ENCODE results near the gene NUDT17.
A peak's percentile ranks its signal among the peaks of the same experiment; 100 is the strongest.

NUDT17 gene

DNA sequence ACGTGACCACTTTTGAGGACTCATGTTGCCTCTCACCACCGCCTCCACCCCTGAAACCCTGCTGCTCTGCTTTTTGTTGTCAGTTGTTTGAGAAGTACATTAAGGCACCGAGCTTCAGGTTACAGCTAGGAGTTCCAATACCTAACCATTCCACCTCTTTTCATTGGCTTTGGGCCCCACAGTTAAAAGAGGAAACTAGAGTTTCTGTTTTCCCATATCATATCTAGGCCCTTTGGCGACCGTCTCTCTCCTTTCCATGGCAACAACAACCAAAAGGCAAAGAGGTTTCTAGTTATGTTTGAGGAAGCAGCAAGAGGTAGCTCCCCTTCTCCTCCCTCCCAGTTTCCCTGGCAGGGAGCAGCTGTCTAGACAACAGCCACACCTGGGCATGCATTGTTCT is 34.3 kb downstream of the NUDT17 start:
- no peaks in the 10 kb centered on the region for H3K9me2 ChIP-seq (replicated peaks; ENCODE audit: insufficient read depth, low read length)
- H3K36me3 ChIP-seq (ENCODE audit: low read length): no peaks in the 10 kb centered on the region
- H3K27ac ChIP-seq (ENCODE audit: low read depth, low read length): no peak overlapping the region
- H3F3A ChIP-seq (ENCODE audit: insufficient read depth): no peaks in the 10 kb centered on the region
- no peak overlapping the region for H2AFZ ChIP-seq (ENCODE audit: low read depth, low read length, severe bottlenecking)
- no peaks in the 10 kb centered on the region for H3K27me3 ChIP-seq (ENCODE audit: low read length)
- H3K4me3 ChIP-seq (ENCODE audit: insufficient read depth, low read length, poor library complexity, severe bottlenecking): no peak overlapping the region
- no peak overlapping the region for H3K4me2 ChIP-seq (ENCODE audit: low read depth, low read length, poor library complexity, severe bottlenecking)
- H3K79me2 ChIP-seq (ENCODE audit: insufficient read depth, low read length): no peaks in the 10 kb centered on the region
- TF ChIP-seq CTCF (IDR thresholded peaks at IDR 0.05; ENCODE audit: insufficient read depth, low read length, poor library complexity, severe bottlenecking) (no peak), EZH2phosphoT487 (conservative IDR thresholded peaks at IDR 0.05; ENCODE audit: low read length) (no peak)
- no peak overlapping the region for H3K9ac ChIP-seq (ENCODE audit: low read length)
- H4K20me1 ChIP-seq (ENCODE audit: low read depth, low read length): no peaks in the 10 kb centered on the region
- H3K9me3 ChIP-seq (ENCODE audit: insufficient read depth, low read length): no peaks in the 10 kb centered on the region

DNA sequence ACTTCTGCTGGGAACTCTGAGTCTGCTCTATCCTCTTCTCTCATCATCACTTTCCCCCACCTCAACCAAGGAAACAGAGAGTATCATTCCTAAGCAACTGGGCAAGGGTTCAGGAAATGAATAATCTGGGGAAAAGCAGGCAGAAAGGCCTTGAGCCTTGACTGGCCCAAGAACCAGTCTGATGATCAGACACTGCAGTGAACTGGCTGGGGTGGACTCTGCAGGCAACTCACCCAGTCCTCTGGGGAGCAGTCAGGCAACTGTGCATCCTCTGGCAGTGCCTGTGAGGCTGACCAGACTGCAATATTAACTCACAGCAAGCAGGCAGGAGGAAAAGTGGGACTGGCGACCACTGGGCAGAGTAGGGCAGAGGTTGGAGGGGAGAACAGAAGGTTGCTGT is 39.2 kb downstream of the NUDT17 start:
- TF ChIP-seq EZH2phosphoT487 (conservative IDR thresholded peaks at IDR 0.05; ENCODE audit: low read length) (no peak), CTCF (IDR thresholded peaks at IDR 0.05; ENCODE audit: insufficient read depth, low read length, poor library complexity, severe bottlenecking) (no peak)
- H3K4me2 ChIP-seq (ENCODE audit: low read depth, low read length, poor library complexity, severe bottlenecking): no peak overlapping the region

DNA sequence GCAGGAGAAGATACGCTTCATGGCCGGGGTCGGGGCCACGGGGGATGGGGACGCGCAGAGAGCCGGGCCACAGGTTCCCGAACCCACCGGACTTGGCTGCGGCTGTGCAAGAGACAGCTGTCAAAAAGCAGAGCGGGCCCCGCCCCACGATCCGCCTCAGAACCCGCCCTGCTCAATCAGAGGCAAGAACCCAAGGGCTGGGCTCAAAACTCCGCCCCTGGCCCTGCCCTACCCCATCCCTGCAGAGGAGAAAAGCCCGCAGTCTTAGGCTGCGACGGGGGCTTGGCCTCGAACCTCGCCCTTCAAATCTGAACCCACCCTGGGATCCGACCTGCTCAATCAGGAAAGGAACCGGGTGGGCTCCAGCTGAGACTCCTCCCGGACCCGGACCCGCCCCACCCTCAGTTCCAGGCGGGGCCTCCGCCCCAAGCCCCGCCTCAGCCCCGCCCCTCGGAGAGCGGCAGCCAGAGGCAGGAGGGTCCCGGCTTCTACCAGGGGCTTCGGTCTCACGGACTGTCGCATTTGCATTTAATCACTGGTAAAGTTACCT is 40.4 kb downstream of the NUDT17 start, which contains the start of gene ANKRD35:
TSS of gene ANKRD35 (minus strand) at position 129 of the 550 bp plus-strand sequence. CDS start at position 21, 108 bp downstream.
- peak within 1 kb of the TSS; percentile 24; the same call in 1 of the 2 replicates for H3K9ac ChIP-seq (ENCODE audit: low read length)
- TF ChIP-seq EZH2phosphoT487 (conservative IDR thresholded peaks at IDR 0.05; ENCODE audit: low read length): no peak
- no peak for TF ChIP-seq CTCF (IDR thresholded peaks at IDR 0.05; ENCODE audit: insufficient read depth, low read length, poor library complexity, severe bottlenecking)
- H3K27ac ChIP-seq (ENCODE audit: low read depth, low read length): no peak within 1 kb of the TSS

More for the DNA sequence above, 39.2 kb downstream of the NUDT17 start:
- Histone ChIP-seq H3K36me3 (ENCODE audit: low read length) (no peaks in the 10 kb centered on the region), H4K20me1 (ENCODE audit: low read depth, low read length) (no peaks in the 10 kb centered on the region), H3K27ac (ENCODE audit: low read depth, low read length) (no peak overlapping the region), H2AFZ (ENCODE audit: low read depth, low read length, severe bottlenecking) (no peak overlapping the region), H3F3A (ENCODE audit: insufficient read depth) (no peaks in the 10 kb centered on the region), H3K9me2 (replicated peaks; ENCODE audit: insufficient read depth, low read length) (no peaks in the 10 kb centered on the region), H3K27me3 (ENCODE audit: low read length) (no peaks in the 10 kb centered on the region), H3K9ac (ENCODE audit: low read length) (no peak overlapping the region), H3K9me3 (ENCODE audit: insufficient read depth, low read length) (no peaks in the 10 kb centered on the region), H3K79me2 (ENCODE audit: insufficient read depth, low read length) (no peaks in the 10 kb centered on the region), H3K4me3 (ENCODE audit: insufficient read depth, low read length, poor library complexity, severe bottlenecking) (no peak overlapping the region)

More for the DNA sequence above, 40.4 kb downstream of the NUDT17 start, which contains the start of gene ANKRD35:
- peak within 1 kb of the TSS; percentile 97 for H2AFZ ChIP-seq (ENCODE audit: low read depth, low read length, severe bottlenecking)
- no peaks in the 10 kb centered on the region for H3K79me2 ChIP-seq (ENCODE audit: insufficient read depth, low read length)
- no peaks in the 10 kb centered on the region for H3K9me2 ChIP-seq (replicated peaks; ENCODE audit: insufficient read depth, low read length)
- H3K4me3 ChIP-seq (ENCODE audit: insufficient read depth, low read length, poor library complexity, severe bottlenecking): peak within 1 kb of the TSS; percentile 83
- no peaks in the 10 kb centered on the region for H3K9me3 ChIP-seq (ENCODE audit: insufficient read depth, low read length)
- H3K27me3 ChIP-seq (ENCODE audit: low read length): no peaks in the 10 kb centered on the region
- H3K36me3 ChIP-seq (ENCODE audit: low read length): no peaks in the 10 kb centered on the region
- H3K4me2 ChIP-seq (ENCODE audit: low read depth, low read length, poor library complexity, severe bottlenecking): peak within 1 kb of the TSS; percentile 77
- no peaks in the 10 kb centered on the region for H3F3A ChIP-seq (ENCODE audit: insufficient read depth)
- no peaks in the 10 kb centered on the region for H4K20me1 ChIP-seq (ENCODE audit: low read depth, low read length)
